GM13977 (cell line): ENCODE results near the gene WSB2.

ENCODE experiments used
- DNase-seq: peaks from one replicate; pipeline ENCODE4 v3.0.0; 2012; ENCODE audit warnings: low spot score
- CTCF ChIP-seq: IDR thresholded peaks from 2 replicates; pipeline ENCODE4 v1.5.1; 2012; ENCODE audit warnings: mild to moderate bottlenecking, control low read depth; ENCODE audit not compliant: insufficient read depth; ENCODE audit errors: extremely low read depth, missing control alignments
- in situ Hi-C: fragments of 300-500 bp; cut with MboI; formaldehyde crosslinking; loops from one replicate; pipeline ENCODE4 v1.12.0; 2022; ENCODE audit warnings: low sequenced_read_pairs, low pct_unique_long_range_greater_than_20kb, mixed read lengths, inconsistent platforms; ENCODE audit not compliant: unreplicated experiment

WSB2 gene

GRCh38 chr12:118061011-118061872 lies at the start of gene WSB2:
Gene WSB2 (minus strand): TSS chr12:118061179. CDS start chr12:118061048, 131 bp downstream.
- in situ Hi-C loops = no loop called here
- TF ChIP-seq CTCF = no peak
- DNase-seq = peak; percentile 81

GRCh38 chr12:118109088-118109487 lies 48.1 kb upstream of the WSB2 start:
- in situ Hi-C loops = no loop called here
- DNase-seq = no peak
- TF ChIP-seq CTCF = no peak

GRCh38 chr12:118107694-118108093 lies 46.7 kb upstream of the WSB2 start:
- TF ChIP-seq CTCF = no peak
- in situ Hi-C loops = no loop called here
- DNase-seq = no peak

GRCh38 chr12:118107011-118107410 lies 46.0 kb upstream of the WSB2 start:
- no peak for DNase-seq
- in situ Hi-C loops = no loop called here
- TF ChIP-seq CTCF = no peak

- peak; percentile 69 for DNase-seq
- in situ Hi-C loops = no loop called here
These were observed 42.8 kb upstream of the WSB2 start, which contains the start of gene VSIG10 for GRCh38 chr12:118103601-118104382. Gene VSIG10 (minus strand): TSS chr12:118104011. CDS start chr12:118103671, 340 bp downstream.

More at GRCh38 chr12:118103601-118104382, 42.8 kb upstream of the WSB2 start, which contains the start of gene VSIG10:
- no peak for TF ChIP-seq CTCF
